NCI-H345 (cell line): Measurements from ENCODE around the gene OR8U1.
"Not testable (repeated sequence)": the region's sequence is repeated elsewhere in the genome, so short reads cannot be mapped to it uniquely, and the experiment has no call there.

Source experiments
- DNase-seq: peaks from one replicate; lab custom pipeline; 2025; lab: John Stamatoyannopoulos, UW

The OR8U1 gene

GRCh38 chr11:56375324-56375723 lies at the start of gene OR8U1:
OR8U1 (plus strand) TSS chr11:56375624; CDS start chr11:56375624, 0 bp downstream.
- no peak for DNase-seq

- no peak for DNase-seq
Observed at GRCh38 chr11:56331861-56332491, 43.4 kb upstream of the OR8U1 start.

GRCh38 chr11:56333156-56333555 lies 42.3 kb upstream of the OR8U1 start:
- DNase-seq, result no peak

GRCh38 chr11:56340289-56340688 lies 35.1 kb upstream of the OR8U1 start:
- DNase-seq, result no peak

- no peak for DNase-seq
Observed at GRCh38 chr11:56345739-56346138, 29.7 kb upstream of the OR8U1 start, which contains the start of gene OR8K1. OR8K1 (plus strand) TSS chr11:56346039; CDS start chr11:56346039, 0 bp downstream.

GRCh38 chr11:56353991-56354390 lies 21.4 kb upstream of the OR8U1 start, which contains the start of gene OR8J1:
OR8J1 (plus strand) TSS chr11:56354291; CDS start chr11:56360247, 5,956 bp downstream.
- no peak for DNase-seq

GRCh38 chr11:56380120-56380519 lies 4.7 kb downstream of the OR8U1 start:
- DNase-seq, result no peak

GRCh38 chr11:56394381-56394780 lies 19.0 kb downstream of the OR8U1 start:
- DNase-seq, result no peak

- DNase-seq, result no peak
Observed at GRCh38 chr11:56396047-56396446, 20.6 kb downstream of the OR8U1 start.

- DNase-seq, result not testable (repeated sequence)
Observed at GRCh38 chr11:56401858-56402461, 26.5 kb downstream of the OR8U1 start.

- DNase-seq, result no peak
Observed at GRCh38 chr11:56404393-56404792, 29.0 kb downstream of the OR8U1 start.

- no peak for DNase-seq
Observed at GRCh38 chr11:56410801-56411200, 35.4 kb downstream of the OR8U1 start.

GRCh38 chr11:56412396-56412795 lies 37.0 kb downstream of the OR8U1 start, which contains the start of gene OR5AL1:
OR5AL1 (plus strand) TSS chr11:56412696.
- no peak for DNase-seq
